Pulmonary artery endothelial cell (primary cell): Measurements from ENCODE around the gene NR1D2. TPM values are rescaled to one million over a fixed set of nuclear protein-coding genes. Genes with fewer than 3 reads are reported as not detected.
"Not testable (repeated sequence)": the region's sequence is repeated elsewhere in the genome, so short reads cannot be mapped to it uniquely, and the experiment has no call there.

ENCODE experiments used
- DNase-seq: peaks from one replicate; pipeline ENCODE4 v3.0.0-alpha.2; 2011; ENCODE audit warnings: low read depth, low spot score
- total RNA-seq: library from RNA; depleted of rRNA; stranded (reverse); fragments of >200 nt; gene quantifications from 2 replicates; pipeline ENCODE4 v1.2.3, GENCODE V29; 2014

The NR1D2 gene
- total RNA-seq, 1 donor from 2014 or later = 20.7 TPM

GRCh38 chr3:24003466-24003865 is 58.4 kb downstream of the NR1D2 start:
- no peak for DNase-seq

DNA sequence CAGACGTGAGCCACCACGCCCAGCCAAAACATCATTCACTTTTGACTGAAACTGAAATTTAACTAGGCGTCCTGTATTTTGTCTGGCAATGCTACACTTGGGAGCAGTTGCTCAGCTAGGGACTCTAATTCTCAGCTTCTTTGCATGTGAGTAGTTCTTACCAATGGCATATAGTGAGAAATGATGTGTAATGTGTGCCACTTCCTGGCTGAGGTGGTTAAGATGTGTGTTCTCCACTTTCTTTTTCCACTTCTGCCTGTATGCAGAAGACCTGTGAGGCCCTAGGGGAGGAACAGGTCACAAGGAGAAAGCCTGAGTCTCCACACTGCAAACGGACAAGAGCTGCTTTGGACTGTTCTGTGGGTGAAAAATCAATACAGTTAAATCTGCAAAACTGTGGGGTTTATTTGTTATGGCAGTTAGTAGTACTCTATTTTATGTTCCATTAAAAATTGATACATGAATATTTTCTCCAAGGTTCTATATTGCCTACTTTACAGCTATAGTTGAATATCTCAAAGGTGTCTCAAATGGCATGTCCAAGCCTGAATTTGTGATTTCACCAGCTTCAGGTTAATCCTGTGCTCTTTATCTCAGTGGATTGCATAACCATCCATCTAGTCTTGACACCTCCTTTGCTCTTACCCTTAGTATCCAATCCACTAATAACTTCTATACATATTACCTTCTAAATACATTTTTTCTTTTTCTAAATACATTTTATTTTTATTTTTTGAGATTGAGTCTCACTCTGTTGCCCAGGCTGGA is 59.3 kb downstream of the NR1D2 start:
- DNase-seq = no peak

DNA sequence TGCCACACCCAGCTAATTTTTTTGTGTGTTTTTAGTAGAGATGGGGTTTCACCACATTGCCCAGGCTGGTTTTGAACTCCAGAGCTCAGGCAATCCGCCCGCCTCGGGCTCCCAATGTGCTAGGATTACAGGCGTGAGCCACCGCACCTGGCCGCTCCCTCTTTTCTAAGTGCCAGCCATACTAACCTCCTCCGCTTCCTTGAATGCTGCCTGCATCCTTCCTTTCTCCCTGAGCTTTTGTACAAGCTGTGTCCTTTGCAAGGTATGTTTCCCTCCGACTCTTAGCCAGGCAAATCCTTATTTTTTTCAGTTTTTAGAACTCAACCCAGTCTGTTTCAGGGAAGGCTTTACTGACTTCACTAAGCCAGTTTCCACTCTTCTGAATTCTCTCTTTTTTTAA is 60.6 kb downstream of the NR1D2 start:
- no peak for DNase-seq

- DNase-seq = not testable (repeated sequence)
These were observed 65.7 kb downstream of the NR1D2 start for GRCh38 chr3:24010834-24011233.

- DNase-seq = no peak
These were observed 67.6 kb downstream of the NR1D2 start for GRCh38 chr3:24012589-24013269.

DNA sequence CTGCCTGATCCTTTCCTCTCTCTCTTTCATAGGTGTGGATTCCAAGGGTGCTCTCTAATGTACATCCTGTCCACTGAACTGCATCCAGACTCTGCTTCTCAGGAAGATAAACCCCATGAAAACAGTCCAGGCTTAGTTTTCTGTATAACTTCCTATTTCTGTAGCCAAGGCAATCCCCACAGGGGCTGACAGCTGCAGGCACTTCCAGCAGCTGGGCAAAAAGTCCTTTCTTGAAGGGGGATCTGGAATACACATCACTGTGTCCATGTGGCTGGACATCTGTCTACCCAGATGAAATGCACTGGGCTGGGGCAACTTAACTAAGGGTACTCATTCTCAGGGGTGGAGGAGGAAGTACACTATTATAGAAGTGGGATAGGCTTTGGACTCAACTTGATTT is 72.2 kb downstream of the NR1D2 start:
- no peak for DNase-seq

GRCh38 chr3:24018784-24019570 is 73.9 kb downstream of the NR1D2 start:
- no peak for DNase-seq

GRCh38 chr3:24019585-24019984 is 74.5 kb downstream of the NR1D2 start:
- DNase-seq = no peak

DNA sequence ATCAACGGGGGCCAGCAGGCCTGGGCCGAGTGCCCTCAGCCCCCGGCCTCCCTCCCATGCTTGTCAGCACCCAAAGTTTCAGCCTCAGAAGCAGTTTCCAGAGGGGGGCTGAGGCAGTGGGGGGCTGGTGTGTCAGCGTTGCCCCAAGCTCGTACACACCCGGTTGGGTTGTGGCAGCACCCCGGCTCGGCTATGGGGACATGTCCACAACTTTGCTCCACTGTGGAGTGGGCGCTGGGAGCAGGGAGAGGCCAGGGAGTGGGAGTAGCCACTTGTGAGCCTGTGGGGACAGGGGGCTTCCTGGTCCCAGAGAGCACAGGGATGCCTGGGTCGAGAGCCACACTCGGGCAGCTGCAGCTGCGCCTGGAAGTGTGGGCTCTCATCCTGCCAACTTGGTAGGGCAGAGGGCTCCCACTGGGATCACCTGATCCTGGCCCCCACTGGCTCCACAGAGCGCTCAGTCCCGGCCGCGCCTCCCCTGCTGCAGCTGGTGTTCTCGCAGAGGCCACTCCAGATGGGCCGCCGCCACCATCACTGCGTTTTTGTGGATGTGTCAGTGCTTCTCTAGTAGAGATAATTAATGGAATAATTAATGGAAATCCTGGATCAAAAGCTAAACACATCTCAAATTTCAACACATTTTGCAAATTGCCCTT is 75.1 kb downstream of the NR1D2 start:
- DNase-seq = no peak

DNA sequence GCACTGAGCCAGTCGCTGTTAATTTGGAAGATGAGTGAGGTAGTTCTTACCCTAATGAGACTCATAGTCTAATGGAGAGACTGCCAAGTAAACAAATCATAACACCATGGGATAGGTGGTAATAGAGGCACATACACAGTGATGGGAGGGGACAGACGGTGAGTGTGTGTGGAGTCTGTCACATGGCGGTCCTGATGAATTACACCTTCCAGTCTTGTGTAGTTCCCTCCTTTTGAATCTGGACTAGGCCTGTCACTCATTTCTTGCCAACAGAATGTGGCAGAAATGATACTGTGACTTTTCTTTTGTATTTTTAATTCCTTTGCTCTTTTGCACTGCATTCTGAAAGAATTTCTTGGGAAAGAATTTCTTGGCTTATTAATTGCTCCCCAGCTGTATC is 78.1 kb downstream of the NR1D2 start:
- DNase-seq = no peak

DNA sequence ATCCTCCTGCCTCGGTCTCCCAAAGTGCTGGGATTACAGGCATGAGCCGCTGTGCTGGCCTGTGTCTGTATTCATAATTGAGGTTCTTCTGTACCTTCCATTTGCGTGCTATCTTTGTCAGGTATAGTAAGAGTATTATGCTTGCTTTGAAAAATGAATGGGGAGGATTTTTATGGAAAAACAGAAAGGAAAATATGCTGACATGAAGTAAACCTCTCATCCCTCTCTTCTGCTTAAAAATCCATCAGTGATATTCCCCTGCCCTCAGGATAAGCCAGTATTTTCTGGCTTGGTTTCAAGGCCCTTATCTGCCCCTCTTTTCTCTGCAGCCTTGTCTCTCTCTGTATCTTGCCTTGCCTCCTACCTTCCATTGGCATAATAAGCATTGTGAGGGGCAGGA is 80.7 kb downstream of the NR1D2 start:
- no peak for DNase-seq

DNA sequence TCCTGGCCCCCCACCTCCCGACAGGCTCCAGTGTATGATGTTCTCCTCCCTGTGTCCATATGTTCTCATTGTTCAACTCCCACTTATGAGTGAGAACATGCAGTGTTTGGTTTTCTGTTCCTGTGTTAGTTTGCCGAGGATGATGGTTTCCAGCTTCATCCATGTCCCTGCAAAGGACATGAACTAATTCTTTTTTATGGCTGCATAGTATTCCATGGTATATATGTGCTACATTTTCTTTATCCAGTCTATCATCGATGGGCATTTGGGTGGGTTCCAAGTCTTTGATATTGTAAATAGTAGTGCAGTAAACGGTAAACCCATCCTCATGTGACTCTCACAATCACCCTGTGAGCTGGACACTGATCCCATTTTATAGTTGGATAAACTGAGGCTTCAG is 81.6 kb downstream of the NR1D2 start:
- DNase-seq = not testable (repeated sequence)

DNA sequence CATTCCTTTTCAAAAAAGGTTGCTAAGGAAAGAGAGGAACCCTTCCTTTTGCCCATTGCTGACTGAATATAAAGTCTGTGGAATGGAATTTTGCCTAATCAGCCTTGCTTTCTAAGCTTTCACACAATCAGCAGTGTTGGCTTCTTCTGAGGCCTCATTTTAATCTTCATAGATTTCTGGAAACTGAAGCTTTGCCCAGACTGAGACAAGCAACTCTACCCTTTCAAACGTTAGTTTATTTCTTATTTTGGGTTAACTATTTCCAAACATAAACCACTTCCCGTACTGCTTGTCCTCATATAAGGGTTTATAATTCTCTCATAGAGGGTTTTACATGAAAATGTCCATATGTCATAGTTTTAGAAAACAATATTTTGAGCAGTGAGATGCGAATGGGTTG is 82.9 kb downstream of the NR1D2 start:
- no peak for DNase-seq

Other genes starting within 250 kb of the NR1D2 start
- gene UBE2E1, start 139.3 kb upstream of the NR1D2 start, total RNA-seq = 120 and 123 TPM in 2 replicates
- 6.3 and 10.0 TPM in 2 replicates for gene NKIRAS1, start 28.3 kb upstream of the NR1D2 start, total RNA-seq
- gene RPL15, start 28.2 kb upstream of the NR1D2 start, total RNA-seq = 1,869 and 2,385 TPM in 2 replicates